Fibroblast of lung (primary cell): ENCODE results near the gene POFUT2. TPM values are rescaled to one million over a fixed set of nuclear protein-coding genes. Genes with fewer than 3 reads are reported as not detected.
A peak's percentile ranks its signal among the peaks of the same experiment; 100 is the strongest.

Experiments
- DNase-seq, 2 donors: peaks; one replicate each; pipeline versions ENCODE4 v3.0.0 to v3.0.0-alpha.2; 2010; ENCODE audit warnings: low read depth in 2 of 2
- H2AFZ ChIP-seq: 2 replicates; pipeline ENCODE4 v1.5.1; 2012; ENCODE audit warnings: low read length, control low read depth, inconsistent platforms
- H3K27ac ChIP-seq: 2 replicates; pipeline ENCODE4 v1.5.1; 2011; ENCODE audit warnings: low read length, control low read depth; ENCODE audit not compliant: insufficient read depth
- H3K27me3 ChIP-seq: 2 replicates; pipeline ENCODE4 v1.5.1; 2011; ENCODE audit warnings: mild to moderate bottlenecking, low read length; ENCODE audit not compliant: control insufficient read depth, insufficient read depth
- H3K36me3 ChIP-seq: 2 replicates; pipeline ENCODE4 v1.5.1; 2011; ENCODE audit warnings: low read length; ENCODE audit not compliant: control insufficient read depth, insufficient read depth
- H3K4me1 ChIP-seq: 2 replicates; pipeline ENCODE4 v1.5.1; 2011; ENCODE audit warnings: low read length; ENCODE audit not compliant: control insufficient read depth, insufficient read depth; ENCODE audit errors: extremely low read depth
- H3K4me2 ChIP-seq: 2 replicates; pipeline ENCODE4 v1.5.1; 2011; ENCODE audit warnings: low read length, control low read depth; ENCODE audit not compliant: insufficient read depth; ENCODE audit errors: extremely low read depth
- H3K4me3 ChIP-seq, 4 experiments: fragments of 200-600 bp in 1 of 4; sonication (generic) in 1 of 4; replicated peaks in 1 of 4; 2 replicates each; pipeline ENCODE4 v1.5.1; 2011 to 2016; ENCODE audit warnings: low read length in 4 of 4, low read depth in 3 of 4, mild to moderate bottlenecking in 3 of 4, control low read depth in 2 of 4, inconsistent platforms in 1 of 4, mixed read lengths in 1 of 4; ENCODE audit not compliant: insufficient read depth in 1 of 4; ENCODE audit errors: control extremely low read depth in 1 of 4
- H3K79me2 ChIP-seq: 2 replicates; pipeline ENCODE4 v1.5.1; 2012; ENCODE audit warnings: mild to moderate bottlenecking, low read length, inconsistent platforms; ENCODE audit not compliant: control insufficient read depth, insufficient read depth
- H3K9ac ChIP-seq: 2 replicates; pipeline ENCODE4 v1.5.1; 2011; ENCODE audit warnings: mild to moderate bottlenecking, low read length, control low read depth; ENCODE audit not compliant: insufficient read depth
- H3K9me3 ChIP-seq: 2 replicates; pipeline ENCODE4 v1.5.1; 2012; ENCODE audit warnings: low read depth, low read length; ENCODE audit not compliant: control insufficient read depth, insufficient read depth
- H4K20me1 ChIP-seq: 2 replicates; pipeline ENCODE4 v1.5.1; 2011; ENCODE audit warnings: low read length; ENCODE audit not compliant: control insufficient read depth, insufficient read depth; ENCODE audit errors: extremely low read depth
- EZH2 ChIP-seq: IDR thresholded peaks from 2 replicates; pipeline ENCODE4 v1.5.1; 2012; ENCODE audit warnings: low read length, control low read depth, mild to moderate bottlenecking; ENCODE audit errors: missing control alignments
- polyA plus RNA-seq, 2 donors: library from polyadenylated mRNA; depleted of rRNA in 1 of 2; stranded (reverse) in 1 of 2; unstranded in 1 of 2; fragments of >200 nt; gene quantifications; 2 replicates each; pipeline ENCODE4 v1.2.1, GENCODE V29; 2011 to 2012; ENCODE audit warnings: missing spikeins in 1 of 2
- total RNA-seq: library from RNA; depleted of rRNA; stranded (reverse); fragments of >200 nt; gene quantifications from 2 replicates; pipeline ENCODE4 v1.2.1, GENCODE V29; 2014
- TF ChIP-seq, protein P1 (sequence below), 2 donors: IDR thresholded peaks in 1 of 2; conservative IDR thresholded peaks in 1 of 2; 1 replicate in 1 of 2; 2 replicates in 1 of 2; pipeline ENCODE4 v1.5.1; 2011 to 2012; ENCODE audit warnings: low read length in 2 of 2, control low read depth in 1 of 2, inconsistent platforms in 1 of 2, low read depth in 1 of 2, mild to moderate bottlenecking in 1 of 2

Gene POFUT2
- total and polyA plus RNA-seq, 2 donors (not counting 1 experiment from before 2014, with no cell fraction given) = 56.0 to 60.3 TPM

DNA sequence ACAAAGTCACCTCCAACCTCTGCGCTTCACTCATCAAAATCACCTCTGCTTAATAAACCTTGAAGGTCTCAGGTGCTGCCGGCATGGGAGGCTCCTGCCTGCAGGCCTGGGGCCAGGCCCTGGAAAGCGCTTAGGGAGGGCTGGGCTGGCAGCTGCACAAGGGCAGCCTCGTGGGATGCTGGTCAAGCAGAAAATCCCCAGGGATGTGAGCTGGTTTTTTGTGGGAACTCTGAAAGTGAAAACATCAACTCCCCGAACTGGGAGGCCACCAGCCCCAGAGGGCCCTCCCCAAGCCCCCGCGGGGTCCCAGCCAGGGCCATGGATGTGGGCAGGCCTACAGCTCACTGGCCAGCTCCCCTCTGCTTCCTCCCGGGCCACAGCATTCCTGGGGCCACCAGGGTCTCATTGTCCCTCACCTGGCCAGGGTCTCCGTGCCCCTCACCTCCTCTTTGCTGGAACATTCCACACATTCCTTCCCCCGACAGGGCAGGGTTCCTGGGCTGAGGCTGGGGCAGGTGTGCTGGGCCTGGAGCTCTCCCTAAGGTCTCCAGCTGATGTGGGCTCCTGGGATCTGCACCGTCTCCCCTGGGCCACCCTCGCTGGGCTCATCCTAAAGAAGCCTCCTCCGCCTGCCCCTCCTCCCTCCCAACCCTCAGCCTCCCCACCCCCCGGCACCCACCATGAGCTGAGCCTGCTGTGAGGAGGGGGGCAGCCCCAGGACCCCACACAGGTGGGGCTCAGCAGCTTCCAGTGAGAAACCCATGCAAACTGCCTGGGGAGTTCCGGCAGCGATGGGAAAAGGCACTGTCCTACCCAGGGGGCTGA, 36.0 kb upstream of the POFUT2 start:
- Histone ChIP-seq H3K4me3 (no peak overlapping the region), H3K9ac (peak overlapping the region; percentile 8), H3K79me2 (no peaks in the 10 kb centered on the region), H3K27ac (no peak overlapping the region), H3K27me3 (no peaks in the 10 kb centered on the region), H4K20me1 (no peaks in the 10 kb centered on the region), H3K9me3 (no peaks in the 10 kb centered on the region), H3K4me1 (peaks cover 27% of the 10 kb centered on the region), H2AFZ (no peak overlapping the region), H3K36me3 (no peaks in the 10 kb centered on the region), H3K4me2 (no peak overlapping the region)
- peak in 1 of 2 donors; percentile 75 for DNase-seq
- TF ChIP-seq, protein P1, sequence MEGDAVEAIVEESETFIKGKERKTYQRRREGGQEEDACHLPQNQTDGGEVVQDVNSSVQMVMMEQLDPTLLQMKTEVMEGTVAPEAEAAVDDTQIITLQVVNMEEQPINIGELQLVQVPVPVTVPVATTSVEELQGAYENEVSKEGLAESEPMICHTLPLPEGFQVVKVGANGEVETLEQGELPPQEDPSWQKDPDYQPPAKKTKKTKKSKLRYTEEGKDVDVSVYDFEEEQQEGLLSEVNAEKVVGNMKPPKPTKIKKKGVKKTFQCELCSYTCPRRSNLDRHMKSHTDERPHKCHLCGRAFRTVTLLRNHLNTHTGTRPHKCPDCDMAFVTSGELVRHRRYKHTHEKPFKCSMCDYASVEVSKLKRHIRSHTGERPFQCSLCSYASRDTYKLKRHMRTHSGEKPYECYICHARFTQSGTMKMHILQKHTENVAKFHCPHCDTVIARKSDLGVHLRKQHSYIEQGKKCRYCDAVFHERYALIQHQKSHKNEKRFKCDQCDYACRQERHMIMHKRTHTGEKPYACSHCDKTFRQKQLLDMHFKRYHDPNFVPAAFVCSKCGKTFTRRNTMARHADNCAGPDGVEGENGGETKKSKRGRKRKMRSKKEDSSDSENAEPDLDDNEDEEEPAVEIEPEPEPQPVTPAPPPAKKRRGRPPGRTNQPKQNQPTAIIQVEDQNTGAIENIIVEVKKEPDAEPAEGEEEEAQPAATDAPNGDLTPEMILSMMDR (conservative IDR thresholded peaks at IDR 0.05 in 1 of 2, IDR thresholded peaks at IDR 0.05 in 1 of 2; ENCODE audit: low read depth in 1 of 2, low read length in 2 of 2) = no peak
- no peak for TF ChIP-seq EZH2

DNA sequence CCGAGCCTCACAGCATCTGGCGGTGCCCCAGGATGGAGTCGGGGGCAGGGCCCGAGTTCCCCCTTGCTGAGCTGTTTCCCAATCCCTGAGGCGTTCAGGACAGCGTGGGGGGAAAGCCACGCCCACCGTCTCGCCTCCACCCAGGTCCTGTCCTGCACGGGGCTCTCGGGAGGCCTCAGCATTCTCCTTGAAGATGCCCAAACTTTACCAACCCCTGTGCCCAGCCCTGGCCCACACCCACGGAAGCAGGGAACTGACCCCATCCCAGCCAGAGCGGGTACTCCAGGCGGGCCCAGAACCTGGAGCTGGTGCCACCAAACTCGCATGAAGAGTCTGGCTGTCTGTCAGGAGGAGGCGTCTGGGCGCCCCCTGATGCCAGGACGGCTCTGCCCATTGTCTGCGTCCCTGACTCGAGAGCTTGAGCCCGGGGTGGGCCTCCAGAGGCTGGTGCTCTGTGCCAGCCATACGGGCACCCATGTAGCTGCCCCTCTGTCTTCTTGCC, 35.3 kb upstream of the POFUT2 start:
- Histone ChIP-seq H3K4me3 (no peak overlapping the region), H4K20me1 (no peaks in the 10 kb centered on the region), H2AFZ (no peak overlapping the region), H3K4me1 (peaks cover 34% of the 10 kb centered on the region), H3K9ac (no peak overlapping the region), H3K27me3 (no peaks in the 10 kb centered on the region), H3K27ac (no peak overlapping the region), H3K4me2 (no peak overlapping the region), H3K79me2 (no peaks in the 10 kb centered on the region), H3K36me3 (no peaks in the 10 kb centered on the region), H3K9me3 (no peaks in the 10 kb centered on the region)
- no peak for TF ChIP-seq EZH2
- TF ChIP-seq, protein P1 (conservative IDR thresholded peaks at IDR 0.05 in 1 of 2, IDR thresholded peaks at IDR 0.05 in 1 of 2; ENCODE audit: low read depth in 1 of 2, low read length in 2 of 2) = no peak
- peak in 1 of 2 donors; percentile 69 for DNase-seq

DNA sequence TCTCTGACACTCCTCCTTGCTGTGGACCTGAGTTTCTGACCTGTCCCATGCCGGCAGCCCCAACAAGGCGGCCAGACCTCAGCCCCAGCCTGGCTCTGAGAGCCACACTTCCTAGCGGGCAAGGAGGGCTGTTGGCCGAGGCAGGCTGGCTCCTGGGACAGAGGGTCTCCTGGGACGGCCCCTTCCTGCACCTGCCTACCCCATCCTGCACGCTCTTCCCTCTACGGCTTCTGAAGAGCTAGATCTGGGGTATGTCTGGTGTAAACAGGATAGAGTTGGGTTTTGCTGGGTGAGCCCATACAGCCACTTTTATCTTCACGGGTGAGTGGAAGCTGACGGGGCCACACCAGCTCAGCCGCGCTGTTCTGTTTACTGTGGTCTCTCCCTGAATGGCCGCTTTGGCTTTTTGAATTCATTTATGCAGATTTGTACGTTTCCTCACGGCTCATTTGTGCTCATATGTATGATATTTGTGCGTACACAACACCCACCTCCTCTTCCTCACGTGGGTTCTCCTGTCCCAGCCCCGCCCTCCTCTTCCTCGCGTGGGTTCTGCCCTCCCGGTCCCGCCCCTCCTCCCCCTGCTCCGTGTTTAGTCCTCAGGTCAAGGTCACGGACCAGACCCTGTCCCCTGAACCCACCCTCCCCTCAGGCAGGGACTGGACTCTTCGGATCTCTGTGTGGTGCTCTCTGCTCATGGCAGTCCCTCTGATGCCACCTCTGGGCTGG, 34.7 kb upstream of the POFUT2 start:
- no peak for DNase-seq

More for the DNA sequence above, 34.7 kb upstream of the POFUT2 start:
- no peak overlapping the region for H3K27ac ChIP-seq
- H3K79me2 ChIP-seq = no peaks in the 10 kb centered on the region
- no peaks in the 10 kb centered on the region for H3K36me3 ChIP-seq
- no peak overlapping the region for H2AFZ ChIP-seq
- no peaks in the 10 kb centered on the region for H3K9me3 ChIP-seq
- TF ChIP-seq EZH2 = no peak
- TF ChIP-seq, protein P1 (conservative IDR thresholded peaks at IDR 0.05 in 1 of 2, IDR thresholded peaks at IDR 0.05 in 1 of 2; ENCODE audit: low read depth in 1 of 2, low read length in 2 of 2) = no peak
- H3K4me1 ChIP-seq = peaks cover 40% of the 10 kb centered on the region
- no peak overlapping the region for H3K9ac ChIP-seq
- no peaks in the 10 kb centered on the region for H3K27me3 ChIP-seq
- no peak overlapping the region for H3K4me2 ChIP-seq
- no peaks in the 10 kb centered on the region for H4K20me1 ChIP-seq
- H3K4me3 ChIP-seq = no peak overlapping the region
